Mesendoderm (in vitro differentiated cells): ENCODE measurements around the gene RTTN.

Experiments used
- DNase-seq: peaks from one replicate; pipeline ENCODE4 v3.0.0; 2013
- H2AK5ac ChIP-seq: 2 replicates; pipeline ENCODE4 v1.6.1; 2013; ENCODE audit warnings: low read length, inconsistent platforms
- H2BK120ac ChIP-seq: 2 replicates; pipeline ENCODE4 v1.6.1; 2013; ENCODE audit warnings: low read depth, mild to moderate bottlenecking, low read length, moderate library complexity, mixed read lengths
- H2BK15ac ChIP-seq: replicated peaks from 2 replicates; pipeline ENCODE4 v1.6.1; 2013; ENCODE audit warnings: low read depth, mild to moderate bottlenecking, moderate library complexity
- H2BK5ac ChIP-seq: 2 replicates; pipeline ENCODE4 v1.6.1; 2013; ENCODE audit warnings: low read length, inconsistent platforms
- H3K18ac ChIP-seq: 2 replicates; pipeline ENCODE4 v1.6.1; 2013; ENCODE audit warnings: mild to moderate bottlenecking, low read length, mixed read lengths
- H3K23ac ChIP-seq: one replicate; pipeline ENCODE4 v1.6.1; 2013; ENCODE audit warnings: low read length
- H3K27ac ChIP-seq: 2 replicates; pipeline ENCODE4 v1.5.1; 2013; ENCODE audit warnings: low read depth, mild to moderate bottlenecking, inconsistent platforms, low read length, moderate library complexity
- H3K27me3 ChIP-seq: 2 replicates; pipeline ENCODE4 v1.6.1; 2013; ENCODE audit warnings: low read length, control low read depth, mild to moderate bottlenecking, inconsistent platforms; ENCODE audit not compliant: insufficient read depth, poor library complexity
- H3K36me3 ChIP-seq: 2 replicates; pipeline ENCODE4 v1.6.1; 2013; ENCODE audit warnings: low read length, inconsistent platforms; ENCODE audit not compliant: control insufficient read depth, insufficient read depth
- H3K4ac ChIP-seq: one replicate; pipeline ENCODE4 v1.6.1; 2013; ENCODE audit warnings: low read depth, mild to moderate bottlenecking, low read length, moderate library complexity
- H3K4me1 ChIP-seq: 2 replicates; pipeline ENCODE4 v1.6.1; 2013; ENCODE audit warnings: low read depth, low read length, inconsistent platforms; ENCODE audit not compliant: control insufficient read depth
- H3K4me2 ChIP-seq: 2 replicates; pipeline ENCODE4 v1.6.1; 2013; ENCODE audit warnings: low read length
- H3K4me3 ChIP-seq: 2 replicates; pipeline ENCODE4 v1.5.1; 2013; ENCODE audit warnings: mild to moderate bottlenecking, low read length
- H3K56ac ChIP-seq: one replicate; pipeline ENCODE4 v1.6.1; 2013; ENCODE audit warnings: low read length
- H3K79me1 ChIP-seq: 2 replicates; pipeline ENCODE4 v1.6.1; 2013; ENCODE audit warnings: low read length, inconsistent platforms
- H3K79me2 ChIP-seq: 2 replicates; pipeline ENCODE4 v1.6.1; 2013; ENCODE audit warnings: mild to moderate bottlenecking, low read length; ENCODE audit not compliant: control insufficient read depth, insufficient read depth
- H3K9ac ChIP-seq: 2 replicates; pipeline ENCODE4 v1.6.1; 2013; ENCODE audit warnings: low read length, inconsistent platforms
- H4K5ac ChIP-seq: one replicate; pipeline ENCODE4 v1.6.1; 2013; ENCODE audit warnings: low read length
- H4K8ac ChIP-seq: one replicate; pipeline ENCODE4 v1.6.1; 2013; ENCODE audit warnings: low read depth, mild to moderate bottlenecking, control low read depth, low read length, moderate library complexity
- WGBS: extraction: QIAGEN DNeasy Blood & Tissue Kit; methylation state at CpG from one replicate; pipeline ENCODE4 v1.1.7; 2013; ENCODE audit warnings: low lambda C conversion rate, missing lambda C conversion rate; ENCODE audit not compliant: insufficient coverage; ENCODE audit errors: extremely low coverage; 5-methylcytosine and 5-hydroxymethylcytosine counted together

Gene RTTN

DNA sequence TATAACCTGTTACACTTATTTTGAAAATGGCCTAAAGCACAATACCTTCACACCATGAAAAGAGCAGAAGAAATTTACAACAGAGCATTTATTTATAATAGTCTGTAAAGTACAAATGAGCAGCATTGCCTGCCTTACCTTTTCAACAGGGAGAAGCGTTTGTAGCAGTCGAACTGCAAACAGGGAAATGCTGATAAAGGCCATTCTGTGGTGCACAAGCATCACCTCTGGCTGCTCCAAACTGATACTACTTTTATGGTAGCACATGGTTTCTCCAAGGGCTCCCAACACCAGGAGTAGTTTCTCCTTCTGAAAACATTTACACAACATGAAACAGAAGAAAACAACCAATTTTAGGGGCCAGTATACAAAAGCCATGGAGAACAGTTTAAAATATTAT is 28.9 kb downstream of the RTTN start:
- H3K27me3 ChIP-seq: no peaks in the 10 kb centered on the region
- no peak overlapping the region for H2BK120ac ChIP-seq
- DNase-seq: no peak
- H3K4ac ChIP-seq: no peak overlapping the region
- H3K36me3 ChIP-seq: no peaks in the 10 kb centered on the region
- H3K56ac ChIP-seq: no peak overlapping the region
- no peak overlapping the region for H3K27ac ChIP-seq
- no peak overlapping the region for H4K5ac ChIP-seq
- H3K9ac ChIP-seq: no peak overlapping the region
- no peak overlapping the region for H4K8ac ChIP-seq
- H3K23ac ChIP-seq: no peak overlapping the region
- no peaks in the 10 kb centered on the region for H3K4me1 ChIP-seq
- no CpG with 5 or more reads among the region's 2 CpGs for WGBS
- H2BK15ac ChIP-seq: no peak overlapping the region
- no peak overlapping the region for H2AK5ac ChIP-seq
- H3K4me3 ChIP-seq: no peak overlapping the region
- H3K79me2 ChIP-seq: no peaks in the 10 kb centered on the region
- H3K4me2 ChIP-seq: no peak overlapping the region
- no peak overlapping the region for H2BK5ac ChIP-seq
- H3K18ac ChIP-seq: no peak overlapping the region
- peaks cover 2% of the 10 kb centered on the region for H3K79me1 ChIP-seq

- no peaks in the 10 kb centered on the region for H3K27me3 ChIP-seq
- H3K4me2 ChIP-seq: no peak overlapping the region
- no peak overlapping the region for H4K5ac ChIP-seq
- H3K27ac ChIP-seq: no peak overlapping the region
- no peak overlapping the region for H2BK5ac ChIP-seq
- no peaks in the 10 kb centered on the region for H3K36me3 ChIP-seq
- no peak overlapping the region for H2BK120ac ChIP-seq
- H3K79me1 ChIP-seq: peaks cover 2% of the 10 kb centered on the region
- no peak overlapping the region for H3K56ac ChIP-seq
- no peak overlapping the region for H3K18ac ChIP-seq
- H3K4ac ChIP-seq: no peak overlapping the region
- H3K9ac ChIP-seq: no peak overlapping the region
- DNase-seq: no peak
- no CpG with 5 or more reads among the region's 2 CpGs for WGBS
- no peak overlapping the region for H2BK15ac ChIP-seq
- no peaks in the 10 kb centered on the region for H3K4me1 ChIP-seq
- no peak overlapping the region for H2AK5ac ChIP-seq
- no peak overlapping the region for H3K4me3 ChIP-seq
- H3K79me2 ChIP-seq: no peaks in the 10 kb centered on the region
- H4K8ac ChIP-seq: no peak overlapping the region
- no peak overlapping the region for H3K23ac ChIP-seq
Observed at GRCh38 chr18:70175216-70175615, 30.3 kb downstream of the RTTN start.

GRCh38 chr18:70172225-70172624 is 33.3 kb downstream of the RTTN start:
- H3K27ac ChIP-seq: no peak overlapping the region
- H3K79me2 ChIP-seq: no peaks in the 10 kb centered on the region
- H3K4me3 ChIP-seq: no peak overlapping the region
- H3K36me3 ChIP-seq: no peaks in the 10 kb centered on the region
- no peak overlapping the region for H3K18ac ChIP-seq
- H2AK5ac ChIP-seq: no peak overlapping the region
- H3K79me1 ChIP-seq: no peaks in the 10 kb centered on the region
- no peak overlapping the region for H3K9ac ChIP-seq
- no peak overlapping the region for H3K23ac ChIP-seq
- H2BK5ac ChIP-seq: no peak overlapping the region
- DNase-seq: no peak
- no peaks in the 10 kb centered on the region for H3K27me3 ChIP-seq
- no peak overlapping the region for H3K4me2 ChIP-seq
- no peak overlapping the region for H4K8ac ChIP-seq
- no peak overlapping the region for H3K56ac ChIP-seq
- no peak overlapping the region for H3K4ac ChIP-seq
- no peak overlapping the region for H2BK120ac ChIP-seq
- H2BK15ac ChIP-seq: no peak overlapping the region
- no peak overlapping the region for H4K5ac ChIP-seq
- no peaks in the 10 kb centered on the region for H3K4me1 ChIP-seq

DNA sequence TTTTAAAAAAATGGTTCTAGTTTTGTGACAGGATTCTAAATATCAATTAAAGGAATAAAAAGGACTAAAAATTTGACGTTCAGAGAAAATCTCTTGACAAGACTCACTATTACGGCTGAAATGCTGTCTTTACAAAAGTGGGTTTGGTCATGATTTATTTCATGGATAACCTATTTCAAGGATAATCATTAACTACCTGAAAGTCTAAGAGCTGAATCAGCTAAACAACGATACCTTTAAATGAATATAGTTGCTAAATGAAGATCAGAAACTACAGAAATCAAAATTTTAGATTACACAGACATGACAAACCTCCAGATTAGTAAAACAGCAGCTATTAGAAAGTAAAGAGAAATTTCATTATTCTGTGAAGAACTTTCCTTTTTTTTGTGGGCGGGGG is 35.7 kb downstream of the RTTN start:
- H3K27ac ChIP-seq: no peak overlapping the region
- no peak overlapping the region for H3K4me3 ChIP-seq
- no peak overlapping the region for H2BK15ac ChIP-seq
- H3K36me3 ChIP-seq: no peaks in the 10 kb centered on the region
- no peak overlapping the region for H2BK120ac ChIP-seq
- H3K9ac ChIP-seq: no peak overlapping the region
- no peaks in the 10 kb centered on the region for H3K27me3 ChIP-seq
- H3K79me1 ChIP-seq: no peaks in the 10 kb centered on the region
- H4K8ac ChIP-seq: no peak overlapping the region
- no peak overlapping the region for H3K4me2 ChIP-seq
- H3K18ac ChIP-seq: no peak overlapping the region
- H2AK5ac ChIP-seq: no peak overlapping the region
- no peak overlapping the region for H3K23ac ChIP-seq
- H3K4me1 ChIP-seq: no peaks in the 10 kb centered on the region
- no CpG with 5 or more reads among the region's 4 CpGs for WGBS
- no peak overlapping the region for H2BK5ac ChIP-seq
- no peak overlapping the region for H3K4ac ChIP-seq
- no peaks in the 10 kb centered on the region for H3K79me2 ChIP-seq
- H4K5ac ChIP-seq: no peak overlapping the region
- no peak for DNase-seq
- no peak overlapping the region for H3K56ac ChIP-seq

DNA sequence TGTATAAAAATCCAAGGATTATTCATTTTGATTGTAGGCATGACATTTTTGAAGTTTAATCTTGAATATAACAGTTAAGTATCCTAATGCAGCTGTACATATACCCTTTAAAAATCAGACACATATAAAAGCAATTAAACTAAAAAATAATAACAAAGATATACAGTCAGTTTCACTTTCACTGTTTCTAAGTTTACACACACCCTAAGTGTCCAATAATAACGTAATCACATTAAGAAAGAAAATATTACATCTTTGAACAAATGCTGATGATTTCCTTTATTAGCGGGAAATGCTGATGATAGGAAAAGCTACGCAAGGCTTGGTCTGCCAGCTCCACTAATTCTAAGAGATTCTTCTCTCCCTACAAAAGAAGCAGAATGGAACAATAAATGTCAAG is 38.8 kb downstream of the RTTN start:
- Histone ChIP-seq H4K5ac (no peak overlapping the region), H2BK15ac (no peak overlapping the region), H3K79me2 (no peaks in the 10 kb centered on the region), H3K36me3 (peaks cover 1% of the 10 kb centered on the region), H2BK5ac (no peak overlapping the region), H3K4ac (no peak overlapping the region), H4K8ac (no peak overlapping the region), H2AK5ac (no peak overlapping the region), H3K56ac (no peak overlapping the region), H3K4me1 (no peaks in the 10 kb centered on the region), H3K27ac (no peak overlapping the region), H2BK120ac (no peak overlapping the region), H3K27me3 (no peaks in the 10 kb centered on the region), H3K18ac (no peak overlapping the region), H3K4me3 (no peak overlapping the region), H3K9ac (no peak overlapping the region), H3K4me2 (no peak overlapping the region), H3K79me1 (no peaks in the 10 kb centered on the region), H3K23ac (no peak overlapping the region)
- DNase-seq: no peak
- no CpG with 5 or more reads among the region's 3 CpGs for WGBS

DNA sequence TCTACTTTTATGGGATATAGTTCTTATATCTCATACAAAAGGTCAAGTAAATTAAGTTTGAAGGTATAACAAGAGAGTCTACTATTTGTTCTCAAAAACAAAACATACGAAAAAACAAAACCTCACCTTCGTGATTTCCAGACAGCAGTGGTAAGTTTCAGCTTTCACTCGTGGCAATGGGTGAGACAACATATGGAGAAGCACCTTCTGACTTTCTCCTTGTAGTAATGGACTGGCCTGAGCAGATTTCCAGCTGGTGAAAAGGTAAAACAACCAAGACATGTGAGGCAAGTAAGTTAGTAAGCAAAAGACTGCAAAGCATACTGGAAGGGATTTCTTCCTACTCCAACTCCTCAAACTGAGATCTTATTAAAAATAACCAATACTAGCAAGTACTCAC is 39.6 kb downstream of the RTTN start:
- no peaks in the 10 kb centered on the region for H3K79me1 ChIP-seq
- H3K56ac ChIP-seq: no peak overlapping the region
- peaks cover 1% of the 10 kb centered on the region for H3K36me3 ChIP-seq
- WGBS: no CpG with 5 or more reads among the region's 3 CpGs
- H3K4ac ChIP-seq: no peak overlapping the region
- H3K18ac ChIP-seq: no peak overlapping the region
- no peak overlapping the region for H3K27ac ChIP-seq
- H2BK5ac ChIP-seq: no peak overlapping the region
- no peak for DNase-seq
- no peak overlapping the region for H2BK120ac ChIP-seq
- H3K4me1 ChIP-seq: no peaks in the 10 kb centered on the region
- no peak overlapping the region for H2AK5ac ChIP-seq
- H3K4me3 ChIP-seq: no peak overlapping the region
- H4K5ac ChIP-seq: no peak overlapping the region
- H4K8ac ChIP-seq: no peak overlapping the region
- no peak overlapping the region for H3K4me2 ChIP-seq
- no peak overlapping the region for H3K9ac ChIP-seq
- H2BK15ac ChIP-seq: no peak overlapping the region
- H3K27me3 ChIP-seq: no peaks in the 10 kb centered on the region
- H3K79me2 ChIP-seq: no peaks in the 10 kb centered on the region
- H3K23ac ChIP-seq: no peak overlapping the region
